A172 (cell line): ENCODE data around the gene TMEM8B. TPM values are rescaled to one million over a fixed set of nuclear protein-coding genes. Genes with fewer than 3 reads are reported as not detected.

ENCODE experiments used
- DNase-seq: peaks from one replicate; pipeline ENCODE4 v3.0.0-alpha.2; 2015; ENCODE audit warnings: low spot score
- total RNA-seq: library from RNA; depleted of rRNA; stranded (reverse); fragments of >200 nt; shearing (Covaris generic); gene quantifications from 2 replicates; pipeline ENCODE4 v1.2.3, GENCODE V29; 2014; rRNA removed

The TMEM8B gene
- total RNA-seq: 1.6 and 2.7 TPM in 2 replicates

GRCh38 chr9:35829084-35829763, at the start of gene TMEM8B:
TMEM8B (plus strand) TSS chr9:35829228; CDS start chr9:35829448, 220 bp downstream.
- peak; percentile 87 for DNase-seq

- DNase-seq: no peak
These were observed 48.0 kb upstream of the TMEM8B start for GRCh38 chr9:35781066-35781465.

- no peak for DNase-seq
These were observed 45.6 kb upstream of the TMEM8B start for GRCh38 chr9:35783418-35783817.

- no peak for DNase-seq
These were observed 39.5 kb upstream of the TMEM8B start for GRCh38 chr9:35789541-35789940.

GRCh38 chr9:35790025-35790384, 39.0 kb upstream of the TMEM8B start:
- no peak for DNase-seq

GRCh38 chr9:35790385-35791296, 38.4 kb upstream of the TMEM8B start:
- DNase-seq: peak; percentile 69

- no peak for DNase-seq
These were observed 37.6 kb upstream of the TMEM8B start, which contains the start of gene NPR2 for GRCh38 chr9:35791297-35791921. NPR2 (plus strand) TSS chr9:35791591; CDS start chr9:35792409, 818 bp downstream.

GRCh38 chr9:35792024-35792813, 36.8 kb upstream of the TMEM8B start:
- no peak for DNase-seq

GRCh38 chr9:35792826-35793225, 36.2 kb upstream of the TMEM8B start:
- DNase-seq: no peak

- no peak for DNase-seq
These were observed 35.6 kb upstream of the TMEM8B start for GRCh38 chr9:35793461-35793860.

- peak; percentile 58 for DNase-seq
These were observed 33.3 kb upstream of the TMEM8B start for GRCh38 chr9:35795695-35796094.

- no peak for DNase-seq
These were observed 31.5 kb upstream of the TMEM8B start for GRCh38 chr9:35797311-35798109.

- peak; percentile 68 for DNase-seq
These were observed 30.2 kb upstream of the TMEM8B start for GRCh38 chr9:35798658-35799374.

- no peak for DNase-seq
These were observed 28.5 kb upstream of the TMEM8B start for GRCh38 chr9:35800530-35800929.

GRCh38 chr9:35801328-35802128, 27.5 kb upstream of the TMEM8B start:
- DNase-seq: no peak

GRCh38 chr9:35806101-35806500, 22.9 kb upstream of the TMEM8B start:
- DNase-seq: no peak

- no peak for DNase-seq
These were observed 20.6 kb upstream of the TMEM8B start for GRCh38 chr9:35808433-35808832.

GRCh38 chr9:35810122-35810521, 18.9 kb upstream of the TMEM8B start:
- no peak for DNase-seq

GRCh38 chr9:35811381-35812024, 17.5 kb upstream of the TMEM8B start:
- DNase-seq: no peak
